Activated CD4-positive, alpha-beta T cell treated with anti-CD3 and anti-CD28 coated beads for 24 hours (primary cell): Measurements from ENCODE around the gene ZSWIM1.

Experiments used
- DNase-seq, 2 donors: peaks; one replicate each; pipeline ENCODE4 v3.0.0-alpha.2; 2020; ENCODE audit warnings: low read depth in 2 of 2

ZSWIM1 gene

GRCh38 chr20:45908084-45908483 is 27.1 kb downstream of the ZSWIM1 start:
- no peak for DNase-seq

GRCh38 chr20:45909336-45909808 is 28.3 kb downstream of the ZSWIM1 start:
- DNase-seq, result no peak

GRCh38 chr20:45909817-45910669 is 29.0 kb downstream of the ZSWIM1 start:
- no peak for DNase-seq

DNA sequence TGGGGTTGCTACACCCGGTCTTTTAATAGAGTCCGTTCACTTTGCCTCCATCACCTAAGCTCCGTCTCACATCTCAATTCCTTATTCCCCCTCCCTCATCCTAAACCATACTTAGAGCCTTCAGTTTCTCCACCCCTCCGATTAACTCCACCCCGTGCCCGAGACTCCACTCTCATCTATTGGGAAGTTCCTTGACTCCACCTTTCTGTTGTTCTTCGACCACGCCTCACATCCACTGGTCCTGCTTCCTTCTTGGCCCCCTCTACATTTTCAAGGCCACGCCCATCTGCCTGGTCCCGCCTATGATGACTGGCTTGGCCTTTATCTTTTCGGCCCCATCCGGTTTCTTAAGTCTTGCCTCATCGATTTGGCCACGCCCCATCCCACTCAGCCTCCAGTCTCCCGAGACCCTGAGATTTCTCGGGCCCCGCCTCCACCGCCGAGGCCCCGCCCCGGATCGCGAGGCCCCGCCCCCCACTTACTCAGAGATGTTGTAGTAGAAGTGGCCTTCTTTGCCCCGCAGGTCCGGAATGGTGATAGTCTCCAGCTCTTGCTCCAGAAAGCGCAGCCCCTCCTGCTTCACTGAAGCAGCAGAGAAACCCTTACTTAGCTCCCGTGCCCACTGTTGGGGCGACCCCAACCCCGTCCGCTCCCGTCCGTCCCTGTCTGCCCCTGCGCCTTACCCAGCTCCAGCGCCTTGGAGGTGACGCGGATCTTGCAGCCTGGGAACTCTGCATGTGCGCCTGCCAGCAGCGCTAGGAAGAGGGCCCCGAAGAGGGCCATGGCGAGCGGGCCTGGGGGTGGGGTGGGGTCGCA is 29.9 kb downstream of the ZSWIM1 start:
- peak; percentile 90 to 97 for DNase-seq

GRCh38 chr20:45911486-45912343 is 30.7 kb downstream of the ZSWIM1 start, which contains the start of gene PLTP:
Gene PLTP (minus strand): TSS chr20:45912155. CDS start chr20:45911452, 703 bp downstream.
- peak in 1 of 2 donors; percentile 15 for DNase-seq

DNA sequence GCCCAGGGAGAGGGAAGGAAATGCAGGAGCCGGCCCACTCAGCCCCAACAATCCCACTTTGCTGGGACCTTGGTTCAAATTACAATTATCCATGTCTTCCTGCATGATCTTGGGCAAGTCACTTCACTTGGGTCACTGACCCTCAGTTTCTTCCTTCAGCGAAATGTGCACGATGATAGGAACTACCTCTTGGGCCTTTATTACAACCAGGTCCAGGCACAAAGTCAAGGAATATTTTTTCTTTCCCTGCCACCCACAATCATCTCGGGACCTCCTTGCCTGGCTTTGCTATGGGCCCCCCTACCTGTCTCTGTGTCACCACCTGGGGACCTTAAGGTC is 31.3 kb downstream of the ZSWIM1 start:
- no peak for DNase-seq

DNA sequence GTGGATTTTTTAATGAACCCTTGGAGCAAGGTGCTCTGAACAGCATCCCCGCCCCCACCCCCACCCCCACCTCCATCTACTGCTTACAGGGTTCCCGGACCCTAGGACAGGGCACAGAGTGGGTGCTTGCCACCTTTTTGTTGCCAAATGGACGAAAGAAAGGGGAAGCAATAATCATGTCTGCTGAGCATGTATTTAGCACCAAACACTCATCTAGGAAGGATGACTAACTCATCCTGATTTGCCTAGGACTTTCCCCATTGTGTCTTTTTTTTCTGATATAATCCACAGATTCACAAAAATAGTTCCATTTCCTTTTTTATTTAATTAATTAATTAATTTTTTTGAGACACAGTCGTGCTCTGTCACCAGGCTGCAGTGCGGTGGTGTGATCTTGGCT is 32.1 kb downstream of the ZSWIM1 start:
- DNase-seq, result no peak

GRCh38 chr20:45917790-45918141 is 36.7 kb downstream of the ZSWIM1 start:
- DNase-seq, result no peak

DNA sequence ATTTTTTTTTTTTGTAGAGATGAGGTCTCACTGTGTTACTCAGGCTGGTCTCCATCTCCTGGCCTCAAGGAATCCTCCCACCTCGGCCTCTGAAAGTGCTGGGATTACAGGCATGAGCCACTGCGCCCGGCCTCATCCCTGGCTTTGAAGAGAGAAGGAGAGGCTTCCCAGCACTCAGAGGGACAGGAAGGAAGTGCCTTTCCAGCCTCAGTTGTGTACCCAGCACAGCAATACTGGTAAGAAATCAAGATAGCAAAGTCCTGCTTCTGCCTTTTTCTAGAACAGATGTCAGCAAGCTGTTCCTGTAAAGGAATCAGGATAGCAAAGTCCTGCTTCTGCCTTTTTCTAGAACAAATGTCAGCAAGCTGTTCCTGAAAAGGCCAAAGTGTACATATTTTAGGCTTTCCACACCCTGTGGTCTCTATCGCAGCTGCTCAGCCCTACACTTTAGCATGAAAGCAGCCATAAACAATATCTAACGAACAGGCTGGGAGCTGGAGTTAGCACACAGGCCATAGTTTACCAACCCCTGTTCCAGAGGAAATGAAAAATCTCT is 37.2 kb downstream of the ZSWIM1 start:
- DNase-seq, result no peak

- DNase-seq, result no peak
Measured at GRCh38 chr20:45918779-45919537, 37.9 kb downstream of the ZSWIM1 start.

GRCh38 chr20:45919542-45920399 is 38.7 kb downstream of the ZSWIM1 start:
- no peak for DNase-seq

DNA sequence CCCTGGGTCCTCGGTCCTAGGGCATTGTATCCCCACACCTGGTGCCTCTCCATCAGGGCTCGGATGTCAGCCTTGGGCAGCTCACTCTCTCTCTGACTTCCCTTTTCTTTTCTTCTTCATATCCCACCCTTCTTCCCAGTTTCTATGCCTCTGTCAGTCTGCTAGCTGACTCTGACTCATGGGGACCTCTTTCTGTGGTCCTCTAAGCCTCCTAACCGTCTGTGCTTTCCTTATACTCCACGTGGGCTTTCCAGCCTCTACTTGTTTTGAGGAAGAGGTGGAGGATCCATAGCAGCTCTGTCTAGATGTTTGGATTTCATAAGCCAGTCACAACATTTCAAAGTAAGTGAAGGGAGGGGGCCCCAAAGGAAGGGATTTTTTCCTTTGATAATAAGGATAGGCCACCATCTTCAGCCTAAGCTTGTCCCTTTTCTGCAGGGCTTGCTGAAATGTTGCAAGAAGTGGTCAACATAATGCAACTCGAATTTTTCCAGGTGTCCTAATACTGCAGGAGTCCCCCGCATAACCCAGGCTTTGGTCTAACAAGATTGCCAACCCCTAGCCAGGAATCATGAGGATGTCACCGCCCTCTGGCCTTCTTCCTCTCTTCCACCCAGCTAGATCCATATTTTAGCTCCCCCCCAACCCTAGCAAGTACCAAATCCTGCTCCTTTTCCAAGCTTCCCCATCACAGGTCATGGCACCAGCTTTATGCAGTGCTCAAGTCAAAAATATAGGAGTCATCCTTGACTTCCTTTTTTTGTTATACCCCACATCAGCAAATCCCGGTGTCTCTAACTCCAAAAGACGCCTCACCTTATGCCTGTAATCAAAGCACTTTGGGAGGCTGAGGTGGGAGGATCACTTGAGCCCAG is 39.7 kb downstream of the ZSWIM1 start:
- DNase-seq, result no peak

DNA sequence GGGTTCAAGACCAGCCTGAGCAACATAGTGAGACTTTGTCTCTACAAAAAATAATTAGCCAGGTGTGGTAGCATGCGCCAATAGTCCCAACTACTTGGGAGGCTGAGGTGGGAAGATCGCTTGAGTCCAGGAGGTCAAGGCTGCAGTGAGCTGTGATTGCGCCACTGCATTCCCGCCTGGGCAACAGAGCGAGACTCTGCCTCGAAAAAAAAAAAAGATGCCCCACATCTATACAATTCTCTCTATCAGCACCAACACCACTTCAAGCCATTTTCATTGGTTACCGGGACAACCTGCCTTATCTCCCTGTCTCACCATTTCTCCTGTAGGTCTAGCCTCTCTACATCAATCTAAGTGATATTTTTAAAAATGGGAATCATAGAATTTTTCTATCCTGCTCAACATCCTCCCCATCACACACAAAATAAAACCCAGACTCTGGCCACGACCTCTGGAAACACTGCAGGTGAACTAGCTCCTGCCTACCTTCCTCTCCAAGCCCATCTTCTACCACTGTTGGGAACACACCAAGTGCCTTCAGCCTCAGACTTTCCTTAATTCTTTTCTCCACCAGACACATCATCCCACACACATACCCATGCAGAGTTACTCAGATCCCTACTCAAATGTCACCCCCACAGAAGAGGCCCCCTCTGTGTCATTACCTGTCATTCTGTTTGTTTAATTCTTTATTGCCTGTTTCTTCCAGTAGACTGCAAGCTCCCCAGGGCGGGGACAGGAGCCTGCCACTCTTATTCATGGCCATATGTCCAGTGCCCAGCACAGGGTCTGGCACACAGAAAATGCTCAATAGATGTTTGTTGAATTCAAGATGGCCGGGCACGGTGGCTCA is 40.5 kb downstream of the ZSWIM1 start:
- no peak for DNase-seq

DNA sequence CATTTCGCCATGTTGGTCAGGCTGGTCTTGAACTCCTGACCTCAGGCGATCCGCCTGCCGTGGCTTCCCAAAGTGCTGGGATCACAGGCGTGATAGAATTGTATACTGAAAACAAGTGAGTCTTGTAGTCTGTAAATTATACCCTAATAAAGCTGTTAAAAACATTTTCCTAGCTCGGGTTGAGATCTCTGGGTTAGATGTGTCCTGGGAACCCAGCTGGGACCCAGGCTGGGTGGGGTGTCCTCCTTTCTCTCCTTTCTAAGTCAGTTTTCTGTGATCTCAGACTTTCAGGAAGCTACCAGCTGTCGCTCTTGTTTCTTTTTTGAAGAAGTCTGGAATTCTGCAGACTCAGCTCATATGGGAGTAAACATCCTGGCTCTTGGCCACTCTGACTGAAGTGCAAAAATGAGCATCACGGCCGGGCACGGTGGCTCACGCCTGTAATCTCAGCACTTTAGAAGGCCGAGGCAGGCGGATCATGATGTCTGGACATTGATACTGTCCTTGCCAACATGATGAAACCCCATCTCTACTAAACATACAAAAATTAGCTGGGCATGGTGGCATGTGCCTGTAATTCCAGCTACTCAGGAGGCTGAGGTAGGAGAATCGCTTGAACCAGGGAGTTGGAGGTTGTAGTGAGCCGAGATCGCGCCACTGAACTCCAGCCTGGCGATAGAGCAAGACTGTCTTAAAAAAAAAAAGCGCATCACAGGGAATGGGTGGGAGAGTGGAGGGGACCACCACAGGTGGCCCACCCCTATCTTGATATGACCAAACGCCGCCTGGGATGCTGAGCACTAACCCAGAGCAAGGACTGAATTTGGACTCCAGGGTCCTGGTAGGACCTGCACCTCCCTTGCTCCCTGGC is 43.6 kb downstream of the ZSWIM1 start:
- DNase-seq, result no peak

DNA sequence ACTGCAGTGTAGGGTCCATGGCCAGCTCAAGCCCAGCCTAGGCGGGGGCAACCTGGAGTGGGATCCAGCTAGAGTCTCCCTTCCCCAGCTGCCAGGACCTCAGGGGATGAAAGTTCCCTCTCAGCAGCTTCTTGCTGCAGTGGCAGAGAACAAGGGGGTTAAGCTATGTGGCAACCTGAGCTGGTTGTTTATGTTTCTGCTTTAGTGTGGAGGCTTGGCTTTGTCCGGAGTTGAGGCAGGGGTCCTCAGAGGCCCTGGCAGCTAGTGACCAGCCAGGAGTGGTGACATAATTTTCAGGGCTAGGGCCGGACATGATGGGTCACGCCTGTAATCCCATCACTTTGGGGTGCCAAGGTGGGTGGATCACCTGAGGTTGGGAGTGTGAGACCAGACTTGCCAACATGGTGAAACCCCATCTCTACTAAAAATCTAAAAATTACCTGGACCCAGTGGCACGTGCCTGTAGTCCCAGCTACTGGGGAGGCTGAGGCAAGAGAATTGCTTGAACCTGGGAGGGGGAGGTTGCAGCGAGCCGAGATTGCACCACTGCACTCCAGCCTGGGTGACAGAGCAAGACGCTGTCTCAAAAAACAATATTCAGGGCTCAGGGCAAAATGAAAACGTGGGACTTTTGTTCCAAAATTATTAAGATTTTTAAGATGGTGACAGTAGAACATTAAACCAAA is 44.9 kb downstream of the ZSWIM1 start:
- DNase-seq, result no peak

- DNase-seq, result no peak
Measured at GRCh38 chr20:45926731-45927070, 45.7 kb downstream of the ZSWIM1 start.
